HG03108 (cell line): Measurements from ENCODE around the gene INCA1.

Experiments
- ATAC-seq: cut with Tn5 transposase; IDR thresholded peaks from one replicate; pipeline ENCODE4 v1.9.1; 2021; ENCODE audit warnings: moderate library complexity; ENCODE audit not compliant: unreplicated experiment

Gene INCA1

GRCh38 chr17:5011928-5012327, 14.6 kb upstream of the INCA1 start:
- ATAC-seq, result peak; percentile 70

- ATAC-seq, result no peak
Observed at GRCh38 chr17:5003214-5003867, 6.0 kb upstream of the INCA1 start.

GRCh38 chr17:5002121-5002788, 4.9 kb upstream of the INCA1 start:
- ATAC-seq, result no peak

- no peak for ATAC-seq
Observed at GRCh38 chr17:5000237-5000639, 2.9 kb upstream of the INCA1 start.

- ATAC-seq, result no peak
Observed at GRCh38 chr17:4999430-5000093, 2.2 kb upstream of the INCA1 start.

- ATAC-seq, result no peak
Observed at GRCh38 chr17:4998732-4999429, 1.6 kb upstream of the INCA1 start.

- no peak for ATAC-seq
Observed at GRCh38 chr17:4998027-4998731, 857 bp upstream of the INCA1 start.

GRCh38 chr17:4994081-4994595, 3.2 kb downstream of the INCA1 start:
- ATAC-seq, result no peak

GRCh38 chr17:4987767-4988567, 9.4 kb downstream of the INCA1 start:
- no peak for ATAC-seq

- peak; percentile 76 for ATAC-seq
Observed at GRCh38 chr17:4986951-4987766, 10.2 kb downstream of the INCA1 start, which contains the start of gene CAMTA2. TSS of gene CAMTA2 (minus strand) at chr17:4987675. CDS start at chr17:4986222, 1,453 bp downstream.

- no peak for ATAC-seq
Observed at GRCh38 chr17:4986403-4986802, 10.9 kb downstream of the INCA1 start.

- ATAC-seq, result no peak
Observed at GRCh38 chr17:4982305-4982704, 15.0 kb downstream of the INCA1 start.

GRCh38 chr17:4980644-4981216, 16.6 kb downstream of the INCA1 start:
- ATAC-seq, result no peak

GRCh38 chr17:4978726-4979125, 18.6 kb downstream of the INCA1 start:
- no peak for ATAC-seq

- ATAC-seq, result no peak
Observed at GRCh38 chr17:4974115-4974670, 23.1 kb downstream of the INCA1 start.

GRCh38 chr17:4973256-4974114, 23.8 kb downstream of the INCA1 start:
- ATAC-seq, result no peak

GRCh38 chr17:4972752-4973151, 24.6 kb downstream of the INCA1 start:
- no peak for ATAC-seq
